Measurements from ENCODE around the gene NUP205. TPM values are rescaled to one million over a fixed set of nuclear protein-coding genes. Genes with fewer than 3 reads are reported as not detected.

Gene NUP205
- total and polyA plus RNA-seq, 2 donors (not counting 1 experiment from before 2014, with no cell fraction given) = 31.4 to 70.3 TPM

DNA sequence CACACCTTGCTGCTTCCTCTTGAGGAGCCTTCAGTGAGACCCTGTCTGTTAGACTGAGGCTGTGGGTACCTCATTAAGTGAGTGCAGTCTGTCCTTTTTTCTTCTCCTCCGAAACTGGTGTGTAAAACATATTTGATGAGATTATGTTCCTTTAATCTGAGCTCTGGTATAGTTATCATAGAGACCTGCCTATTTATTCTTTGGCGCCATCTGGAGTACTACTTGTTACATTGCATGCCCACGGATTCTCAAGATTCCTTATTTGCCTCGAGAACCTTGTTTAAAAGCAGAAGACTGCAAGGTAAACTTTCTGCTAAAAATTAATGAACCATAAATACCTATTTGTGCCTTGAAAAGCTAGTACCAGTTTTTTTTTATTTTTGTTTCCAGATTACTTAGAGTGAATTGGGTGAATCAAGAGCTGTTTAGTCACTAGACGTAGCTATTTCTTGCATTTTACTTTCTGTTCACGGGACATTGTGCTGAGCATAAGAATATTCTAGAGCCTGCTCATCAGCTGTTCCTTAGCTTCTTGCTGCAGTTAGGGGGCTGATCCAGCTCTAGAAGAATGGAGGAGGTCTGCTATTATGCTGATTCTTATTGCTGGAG lies 87.7 kb downstream of the NUP205 start:
- no peaks in the 10 kb centered on the region for H3K9me3 Mint-ChIP-seq (ENCODE audit: insufficient read depth)
- Histone ChIP-seq H3K36me3 (replicated peaks in 1 of 2; ENCODE audit: control extremely low read depth in 1 of 2, control insufficient read depth in 1 of 2, extremely low read depth in 1 of 2, insufficient read depth in 2 of 2, low read length in 1 of 2) (peaks cover 7 to 58% of the 10 kb centered on the region in 2 experiments), H3K4me3 (ENCODE audit: control extremely low read depth in 1 of 5, extremely low read depth in 1 of 5, insufficient read depth in 1 of 5, low read depth in 2 of 5, low read length in 4 of 5) (no peak overlapping the region), H3K27me3 (replicated peaks in 1 of 4; ENCODE audit: control extremely low read depth in 1 of 4, control insufficient read depth in 3 of 4, insufficient read depth in 4 of 4, low read length in 3 of 4) (no peaks in the 10 kb centered on the region), H3K27ac (ENCODE audit: low read length in 2 of 2) (no peak overlapping the region), H4K20me1 (ENCODE audit: control insufficient read depth, insufficient read depth, low read length, poor library complexity, severe bottlenecking) (no peaks in the 10 kb centered on the region), H3K9ac (ENCODE audit: low read length) (no peak overlapping the region), H2AFZ (ENCODE audit: insufficient read depth, low read depth, low read length, poor library complexity, severe bottlenecking) (no peak overlapping the region), H3K79me2 (ENCODE audit: control insufficient read depth, insufficient read depth, low read length) (no peaks in the 10 kb centered on the region), H3K4me1 (ENCODE audit: control insufficient read depth in 2 of 2, insufficient read depth in 2 of 2, low read length in 2 of 2) (no peaks in the 10 kb centered on the region), H3K9me3 (ENCODE audit: control extremely low read depth in 1 of 3, control insufficient read depth in 2 of 3, insufficient read depth in 1 of 3, low read length in 2 of 3) (no peaks in the 10 kb centered on the region), H3K4me2 (replicated peaks; ENCODE audit: low read depth, low read length, poor library complexity, severe bottlenecking) (no peak overlapping the region)
- ATAC-seq (ENCODE audit: low read depth) = peak; percentile 70
- no peaks in the 10 kb centered on the region for H3K4me1 Mint-ChIP-seq
- WGBS (ENCODE audit: insufficient coverage) = 56% methylated on average over 4 of the region's 6 CpGs
- intact Hi-C loops (cut with micrococcal nuclease) = loop anchor here (1.0 kb wide), 1 partner anchor 133 kb away; no protein-coding TSS in a partner anchor
- TF ChIP-seq, protein P1, sequence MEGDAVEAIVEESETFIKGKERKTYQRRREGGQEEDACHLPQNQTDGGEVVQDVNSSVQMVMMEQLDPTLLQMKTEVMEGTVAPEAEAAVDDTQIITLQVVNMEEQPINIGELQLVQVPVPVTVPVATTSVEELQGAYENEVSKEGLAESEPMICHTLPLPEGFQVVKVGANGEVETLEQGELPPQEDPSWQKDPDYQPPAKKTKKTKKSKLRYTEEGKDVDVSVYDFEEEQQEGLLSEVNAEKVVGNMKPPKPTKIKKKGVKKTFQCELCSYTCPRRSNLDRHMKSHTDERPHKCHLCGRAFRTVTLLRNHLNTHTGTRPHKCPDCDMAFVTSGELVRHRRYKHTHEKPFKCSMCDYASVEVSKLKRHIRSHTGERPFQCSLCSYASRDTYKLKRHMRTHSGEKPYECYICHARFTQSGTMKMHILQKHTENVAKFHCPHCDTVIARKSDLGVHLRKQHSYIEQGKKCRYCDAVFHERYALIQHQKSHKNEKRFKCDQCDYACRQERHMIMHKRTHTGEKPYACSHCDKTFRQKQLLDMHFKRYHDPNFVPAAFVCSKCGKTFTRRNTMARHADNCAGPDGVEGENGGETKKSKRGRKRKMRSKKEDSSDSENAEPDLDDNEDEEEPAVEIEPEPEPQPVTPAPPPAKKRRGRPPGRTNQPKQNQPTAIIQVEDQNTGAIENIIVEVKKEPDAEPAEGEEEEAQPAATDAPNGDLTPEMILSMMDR (IDR thresholded peaks at IDR 0.05) = peak; percentile 82
- TF ChIP-seq EZH2 (IDR thresholded peaks at IDR 0.05; ENCODE audit: borderline replicate concordance, insufficient read depth, low read depth, low read length, poor library complexity, severe bottlenecking) = no peak
- CTCF ChIA-PET = interaction anchor here (0.6 to 7.3 kb wide), 26 partner anchors 8 to 1205 kb away, joined by 3 to 109 read pairs (median 5); partner anchors contain the start of gene STMP1
- H3K4me3 Mint-ChIP-seq = no peak overlapping the region
- no peaks in the 10 kb centered on the region for H3K27me3 Mint-ChIP-seq
- DNase-seq = peak; percentile 56
- no peak overlapping the region for H3K27ac Mint-ChIP-seq
- POLR2A ChIA-PET = no interaction called here

DNA sequence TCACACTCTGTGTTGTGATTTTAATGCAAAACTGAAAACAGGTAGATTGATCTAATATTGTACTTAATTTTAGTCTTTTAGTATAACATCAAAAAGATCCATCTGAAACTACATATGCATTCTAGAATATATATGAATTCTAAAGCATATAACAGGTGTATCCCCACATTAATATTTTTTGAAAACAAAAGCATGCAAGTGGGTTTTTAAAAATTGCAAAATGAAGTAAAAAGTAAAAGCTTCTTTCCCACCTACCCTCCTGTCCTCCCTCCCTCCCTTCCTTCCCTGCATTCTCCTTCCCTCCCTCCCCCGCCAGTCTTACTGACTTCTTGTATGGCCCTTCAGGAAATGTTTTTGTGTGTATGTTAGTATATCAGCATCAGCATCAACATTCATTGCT lies 90.0 kb downstream of the NUP205 start:
- peaks cover 9 to 46% of the 10 kb centered on the region in 2 experiments for H3K36me3 ChIP-seq (replicated peaks in 1 of 2; ENCODE audit: control extremely low read depth in 1 of 2, control insufficient read depth in 1 of 2, extremely low read depth in 1 of 2, insufficient read depth in 2 of 2, low read length in 1 of 2)
- no peaks in the 10 kb centered on the region for H3K79me2 ChIP-seq (ENCODE audit: control insufficient read depth, insufficient read depth, low read length)
- no peaks in the 10 kb centered on the region for H3K27me3 ChIP-seq (replicated peaks in 1 of 4; ENCODE audit: control extremely low read depth in 1 of 4, control insufficient read depth in 3 of 4, insufficient read depth in 4 of 4, low read length in 3 of 4)
- Mint-ChIP-seq H3K9me3 (ENCODE audit: insufficient read depth) (no peaks in the 10 kb centered on the region), H3K4me1 (no peaks in the 10 kb centered on the region), H3K27me3 (no peaks in the 10 kb centered on the region), H3K27ac (no peak overlapping the region), H3K4me3 (no peak overlapping the region)
- H3K4me1 ChIP-seq (ENCODE audit: control insufficient read depth in 2 of 2, insufficient read depth in 2 of 2, low read length in 2 of 2) = no peaks in the 10 kb centered on the region
- no CpG with 5 or more reads among the region's 1 CpG for WGBS (ENCODE audit: insufficient coverage)
- no peak overlapping the region for H3K4me3 ChIP-seq (ENCODE audit: control extremely low read depth in 1 of 5, extremely low read depth in 1 of 5, insufficient read depth in 1 of 5, low read depth in 2 of 5, low read length in 4 of 5)
- DNase-seq (no peak), ATAC-seq (ENCODE audit: low read depth) (no peak)
- H3K9me3 ChIP-seq (ENCODE audit: control extremely low read depth in 1 of 3, control insufficient read depth in 2 of 3, insufficient read depth in 1 of 3, low read length in 2 of 3) = no peaks in the 10 kb centered on the region
- intact Hi-C loops (cut with micrococcal nuclease) = no loop called here
- no peak overlapping the region for H3K9ac ChIP-seq (ENCODE audit: low read length)
- H3K27ac ChIP-seq (ENCODE audit: low read length in 2 of 2) = no peak overlapping the region
- no peaks in the 10 kb centered on the region for H4K20me1 ChIP-seq (ENCODE audit: control insufficient read depth, insufficient read depth, low read length, poor library complexity, severe bottlenecking)
- H2AFZ ChIP-seq (ENCODE audit: insufficient read depth, low read depth, low read length, poor library complexity, severe bottlenecking) = no peak overlapping the region
- no peak for TF ChIP-seq EZH2 (IDR thresholded peaks at IDR 0.05; ENCODE audit: borderline replicate concordance, insufficient read depth, low read depth, low read length, poor library complexity, severe bottlenecking)
- TF ChIP-seq, protein P1 (IDR thresholded peaks at IDR 0.05) = no peak
- POLR2A ChIA-PET = no interaction called here
- CTCF ChIA-PET = interaction anchor here (2.0 to 7.3 kb wide), 3 partner anchors 15 to 368 kb away, joined by 7 to 109 read pairs (median 26); no protein-coding TSS in a partner anchor
- no peak overlapping the region for H3K4me2 ChIP-seq (replicated peaks; ENCODE audit: low read depth, low read length, poor library complexity, severe bottlenecking)
